Natural killer cell (primary cell): ENCODE measurements around the gene DLAT. TPM values are rescaled to one million over a fixed set of nuclear protein-coding genes. Genes with fewer than 3 reads are reported as not detected.

Experiments
- total RNA-seq, 4 donors: library from RNA; stranded (reverse); fragments of 120-200 nt in 1 of 4; gene quantifications; one replicate each; pipeline versions ENCODE4 v1.2.3 to v1.2.4, GENCODE V29; 2013 to 2022

The DLAT gene
- total RNA-seq, 3 donors from 2014 or later (not counting 1 experiment from before 2014, with no cell fraction given) = 12.6 to 16.2 (median 15.5) TPM

Other genes with a start within 250 kb of the DLAT start
- 10 to 100 TPM; 30.6 to 37.1 (median 35.4) TPM for gene ALG9, start 153.8 kb upstream of the DLAT start, total RNA-seq
- 1 to 10 TPM; 2.0 to 4.0 (median 3.3) TPM for gene FDXACB1, start 146.2 kb upstream of the DLAT start, total RNA-seq
- 1 to 10 TPM; 5.9 to 9.2 (median 7.6) TPM for gene CFAP68, start 145.9 kb upstream of the DLAT start, total RNA-seq
- not detected for gene CRYAB, start 113.6 kb upstream of the DLAT start, total RNA-seq
- not detected for gene HSPB2, start 112.7 kb upstream of the DLAT start, total RNA-seq
- gene C11orf52, start 106.5 kb upstream of the DLAT start, total RNA-seq = not detected
- gene DIXDC1, start 88.1 kb upstream of the DLAT start, total RNA-seq = 1 to 10 TPM in 1 of 3 donors, under 1 TPM in 2; 0.26 to 1.0 (median 0.57) TPM
- not detected for gene PIH1D2, start 48.6 kb downstream of the DLAT start, total RNA-seq
- gene NKAPD1, start 48.9 kb downstream of the DLAT start, total RNA-seq = 10 to 100 TPM; 12.6 to 14.9 (median 13.3) TPM
- gene TIMM8B, start 61.3 kb downstream of the DLAT start, total RNA-seq = 10 to 100 TPM; 14.6 to 17.8 (median 17.0) TPM
- 10 to 100 TPM; 46.8 to 55.0 (median 52.3) TPM for gene SDHD, start 61.5 kb downstream of the DLAT start, total RNA-seq
- gene IL18, start 138.7 kb downstream of the DLAT start, total RNA-seq = 10 to 100 TPM in 2 of 3 donors, 1 to 10 TPM in 1; 9.3 to 13.8 (median 10.7) TPM
- under 1 TPM; 0.45 to 0.82 (median 0.50) TPM for gene TEX12, start 142.0 kb downstream of the DLAT start, total RNA-seq
- gene BCO2, start 150.1 kb downstream of the DLAT start, total RNA-seq = 1 to 10 TPM; 3.9 to 7.2 (median 5.8) TPM
- gene PTS, start 201.0 kb downstream of the DLAT start, total RNA-seq = 100 to 1,000 TPM in 1 of 3 donors, 10 to 100 TPM in 2; 86.7 to 106 (median 97.4) TPM
- gene PLET1, start 235.5 kb downstream of the DLAT start, total RNA-seq = not detected